Gastroesophageal sphincter (tissue), 3 donors: Measurements from ENCODE around the gene SYNE3.

Experiments used
- EP300 ChIP-seq: sonication (generic); formaldehyde crosslinking; IDR thresholded peaks from one replicate; pipeline ENCODE4 v1.6.1; 2017; ENCODE audit warnings: antibody characterized with exemption, mild to moderate bottlenecking
- POLR2A ChIP-seq, 2 donors: fragments of 450-650 bp; IDR thresholded peaks; one replicate each; pipeline ENCODE4 v1.6.1; 2017; ENCODE audit warnings: antibody characterized with exemption in 2 of 2, mild to moderate bottlenecking in 2 of 2, moderate library complexity in 1 of 2
- POLR2AphosphoS5 ChIP-seq: sonication (generic); formaldehyde crosslinking; IDR thresholded peaks from one replicate; pipeline ENCODE4 v1.6.1; 2017; ENCODE audit warnings: antibody characterized with exemption
- TF ChIP-seq, protein P1 (sequence below), 4 experiments: fragments of 200-600 bp in 2 of 4; fragments of 450-650 bp in 2 of 4; sonication (generic) in 1 of 4; IDR thresholded peaks; one replicate each; pipeline ENCODE4 v1.5.1; 2017 to 2019; ENCODE audit warnings: antibody characterized with exemption in 4 of 4, mild to moderate bottlenecking in 2 of 4, moderate library complexity in 2 of 4

DNA sequence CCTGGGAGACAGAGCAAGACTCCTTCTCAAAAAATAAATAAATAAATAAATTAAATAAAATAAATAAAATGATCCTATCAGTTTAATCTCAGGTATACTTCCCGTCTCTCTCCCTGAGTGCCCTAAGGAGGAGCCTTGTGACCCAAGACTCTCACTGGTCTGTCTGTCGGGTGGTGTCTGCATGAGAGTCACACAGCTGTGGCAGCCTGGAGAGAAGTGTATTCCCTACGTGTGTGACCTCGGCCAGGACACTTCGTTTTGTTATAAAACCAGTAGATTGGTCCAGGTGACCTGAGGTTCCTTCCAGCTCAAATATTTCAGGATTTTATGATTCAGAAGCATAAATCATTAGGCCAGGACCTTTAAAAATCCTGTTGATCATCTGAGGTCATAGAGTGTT, 4.8 kb downstream of the SYNE3 start:
- TF ChIP-seq POLR2A (IDR thresholded peaks at IDR 0.05): no peak
- no peak for TF ChIP-seq POLR2AphosphoS5
- TF ChIP-seq, protein P1, sequence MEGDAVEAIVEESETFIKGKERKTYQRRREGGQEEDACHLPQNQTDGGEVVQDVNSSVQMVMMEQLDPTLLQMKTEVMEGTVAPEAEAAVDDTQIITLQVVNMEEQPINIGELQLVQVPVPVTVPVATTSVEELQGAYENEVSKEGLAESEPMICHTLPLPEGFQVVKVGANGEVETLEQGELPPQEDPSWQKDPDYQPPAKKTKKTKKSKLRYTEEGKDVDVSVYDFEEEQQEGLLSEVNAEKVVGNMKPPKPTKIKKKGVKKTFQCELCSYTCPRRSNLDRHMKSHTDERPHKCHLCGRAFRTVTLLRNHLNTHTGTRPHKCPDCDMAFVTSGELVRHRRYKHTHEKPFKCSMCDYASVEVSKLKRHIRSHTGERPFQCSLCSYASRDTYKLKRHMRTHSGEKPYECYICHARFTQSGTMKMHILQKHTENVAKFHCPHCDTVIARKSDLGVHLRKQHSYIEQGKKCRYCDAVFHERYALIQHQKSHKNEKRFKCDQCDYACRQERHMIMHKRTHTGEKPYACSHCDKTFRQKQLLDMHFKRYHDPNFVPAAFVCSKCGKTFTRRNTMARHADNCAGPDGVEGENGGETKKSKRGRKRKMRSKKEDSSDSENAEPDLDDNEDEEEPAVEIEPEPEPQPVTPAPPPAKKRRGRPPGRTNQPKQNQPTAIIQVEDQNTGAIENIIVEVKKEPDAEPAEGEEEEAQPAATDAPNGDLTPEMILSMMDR (IDR thresholded peaks at IDR 0.05): no peak
- no peak for TF ChIP-seq EP300
